GM12878 (cell line): ENCODE results near the gene NUDCD3. TPM values are rescaled to one million over a fixed set of nuclear protein-coding genes. Genes with fewer than 3 reads are reported as not detected.

Experiments
- ATAC-seq: fragments of 200-7000 bp; cut with Tn5 transposase; 3 replicates; pipeline ENCODE4 v1.9.1; 2020; ENCODE audit warnings: mild to moderate bottlenecking, moderate library complexity
- BruUV-seq: library from RNA; stranded (reverse); fragments of 400-500 nt; replicated peaks from 2 replicates; lab custom pipeline; 2021; lab: Mats Ljungman, UMichigan
- CTCF ChIA-PET: fragments of 300-600 bp; sonication (Branson Sonifier 250); formaldehyde crosslinking; extraction: SDS; loops from one replicate; lab custom pipeline; 2021; ENCODE audit warnings: inconsistent platforms; lab: Yijun Ruan, JAX
- POLR2A ChIA-PET: fragments of 350-600 bp; formaldehyde crosslinking; extraction: SDS; loops from one replicate; lab custom pipeline; 2021; ENCODE audit warnings: inconsistent platforms; lab: Charles Lee
- RAD21 ChIA-PET: fragments of 300-600 bp; sonication (Branson Sonifier 250); formaldehyde crosslinking; loops from one replicate; lab custom pipeline; 2023; ENCODE audit warnings: antibody characterized with exemption; ENCODE audit not compliant: unreplicated experiment; lab: Charles Lee
- SMC1A ChIA-PET: fragments of 300-600 bp; sonication (Branson Sonifier 250); formaldehyde crosslinking; loops from one replicate; lab custom pipeline; 2023; ENCODE audit not compliant: unreplicated experiment, uncharacterized antibody; lab: Charles Lee
- DNase-seq: peaks from one replicate; pipeline ENCODE4 v3.0.0-alpha.2; 2011; ENCODE audit warnings: low read depth, low spot score
- FAIRE-seq: peaks from 3 replicates; lab custom pipeline; 2011; peaks lifted over from hg19 to GRCh38; lab: Jason Lieb, UNC
- H2AFZ ChIP-seq: 2 replicates; pipeline ENCODE4 v1.6.0; 2011; ENCODE audit warnings: low read depth, low read length, control low read depth; ENCODE audit not compliant: control insufficient read depth
- H3K27ac ChIP-seq: 2 replicates; pipeline ENCODE4 v1.5.1; 2011; ENCODE audit warnings: control low read depth; ENCODE audit not compliant: control insufficient read depth, insufficient read depth
- H3K27me3 ChIP-seq, 2 experiments: replicated peaks in 1 of 2; 2 replicates each; pipeline versions ENCODE4 v1.6.0 to v1.6.1; 2011; ENCODE audit warnings: low read length in 1 of 2; ENCODE audit not compliant: control insufficient read depth in 2 of 2, insufficient read depth in 2 of 2
- H3K36me3 ChIP-seq, 2 experiments: 2 replicates each; pipeline ENCODE4 v1.5.1; 2011; ENCODE audit warnings: low read length in 1 of 2; ENCODE audit not compliant: control insufficient read depth in 2 of 2, insufficient read depth in 2 of 2
- H3K4me1 ChIP-seq: 2 replicates; pipeline ENCODE4 v1.6.1; 2011; ENCODE audit warnings: mild to moderate bottlenecking, low read length, moderate library complexity, mixed read lengths; ENCODE audit not compliant: control insufficient read depth, insufficient read depth
- H3K4me2 ChIP-seq: 2 replicates; pipeline ENCODE4 v1.6.0; 2011; ENCODE audit warnings: control low read depth; ENCODE audit not compliant: control insufficient read depth, insufficient read depth
- H3K4me3 ChIP-seq: fragments of 200-600 bp; sonication (generic); 2 replicates; pipeline ENCODE4 v1.5.1; 2016
- H3K79me2 ChIP-seq: 2 replicates; pipeline ENCODE4 v1.6.0; 2011; ENCODE audit warnings: low read length; ENCODE audit not compliant: control insufficient read depth, insufficient read depth
- H3K9ac ChIP-seq: 2 replicates; pipeline ENCODE4 v1.8.0; 2011; ENCODE audit warnings: low read length, control low read depth, mixed read lengths; ENCODE audit not compliant: control insufficient read depth, insufficient read depth
- H3K9me3 ChIP-seq: replicated peaks from 3 replicates; pipeline ENCODE4 v1.5.1; 2011; ENCODE audit warnings: mild to moderate bottlenecking, low read length; ENCODE audit not compliant: control insufficient read depth, insufficient read depth
- H4K20me1 ChIP-seq: 2 replicates; pipeline ENCODE4 v1.6.0; 2011; ENCODE audit not compliant: control insufficient read depth, insufficient read depth
- NR2F1 ChIP-seq: fragments of 450-650 bp; conservative IDR thresholded peaks from 2 replicates; pipeline ENCODE4 v1.6.1; 2017; ENCODE audit warnings: mild to moderate bottlenecking
- RELA ChIP-seq: fragments of 450-650 bp; IDR thresholded peaks from 2 replicates; pipeline ENCODE4 v1.8.0; 2014; ENCODE audit warnings: borderline replicate concordance; ENCODE audit not compliant: partially characterized antibody
- RFX5 ChIP-seq: IDR thresholded peaks from 2 replicates; pipeline ENCODE4 v1.6.1; 2011; ENCODE audit warnings: low read depth, low read length, improper control_type of control experiment
- SMARCA5 ChIP-seq: fragments of 450-650 bp; IDR thresholded peaks from 2 replicates; pipeline ENCODE4 v1.6.1; 2017; ENCODE audit warnings: mild to moderate bottlenecking
- SPI1 ChIP-seq: IDR thresholded peaks from 2 replicates; pipeline ENCODE4 v1.6.1; 2011; ENCODE audit warnings: low read depth, mild to moderate bottlenecking, low read length, moderate library complexity, borderline replicate concordance; ENCODE audit not compliant: insufficient read depth
- TCF3 ChIP-seq: IDR thresholded peaks from 2 replicates; pipeline ENCODE4 v1.6.1; 2012; ENCODE audit warnings: low read depth, mild to moderate bottlenecking, low read length, borderline replicate concordance; ENCODE audit not compliant: insufficient read depth
- WGBS: methylation state at CpG from one replicate; pipeline ENCODE4 v1.1.6; 2016; ENCODE audit warnings: low lambda C conversion rate; ENCODE audit not compliant: insufficient replicate concordance, insufficient coverage; ENCODE audit errors: missing lambda C conversion rate; 5-methylcytosine and 5-hydroxymethylcytosine counted together
- in situ Hi-C: fragments of 300-500 bp; cut with MboI; formaldehyde crosslinking; loops from 9 replicates; pipeline ENCODE4 v1.14.3; 2018; ENCODE audit warnings: mixed read lengths
- intact Hi-C: fragments of 100-400 bp; cut with micrococcal nuclease; formaldehyde crosslinking; loops from one replicate; pipeline ENCODE4 v1.14.2; 2022; ENCODE audit not compliant: unreplicated experiment
- polyA plus RNA-seq, 11 experiments: library from polyadenylated mRNA; depleted of rRNA in 4 of 11; unstranded in 6 of 11; stranded (reverse) in 5 of 11; fragments of >200 nt; fragmentation: Nextera tagmentation in 4 of 11; fragmentation: Illumina TruSeq in 1 of 11; extraction: Ambion mirVana in 4 of 11; extraction: Trizol in 1 of 11; gene quantifications; 1 replicate in 1 of 11; 2 replicates in 10 of 11; pipeline versions ENCODE4 v1.2.1 to v1.2.3, GENCODE V29; 2011 to 2016; ENCODE audit warnings: inconsistent platforms in 2 of 11, missing spikeins in 2 of 11, low read depth in 1 of 11
- total RNA-seq, 4 experiments: library from RNA; depleted of rRNA in 3 of 4; stranded (reverse); fragments of >200 nt in 3 of 4; fragmentation: Illumina TruSeq in 1 of 4; extraction: Trizol in 1 of 4; gene quantifications; 2 replicates each; pipeline versions ENCODE4 v1.2.1 to v1.2.3, GENCODE V29; 2013 to 2021

Gene NUDCD3
- total and polyA plus RNA-seq, 10 of the 15 experiments (the other 5 are each of a cell fraction or from before 2014, with no cell fraction given) = 25.0 to 89.8 (median 46.4) TPM

DNA sequence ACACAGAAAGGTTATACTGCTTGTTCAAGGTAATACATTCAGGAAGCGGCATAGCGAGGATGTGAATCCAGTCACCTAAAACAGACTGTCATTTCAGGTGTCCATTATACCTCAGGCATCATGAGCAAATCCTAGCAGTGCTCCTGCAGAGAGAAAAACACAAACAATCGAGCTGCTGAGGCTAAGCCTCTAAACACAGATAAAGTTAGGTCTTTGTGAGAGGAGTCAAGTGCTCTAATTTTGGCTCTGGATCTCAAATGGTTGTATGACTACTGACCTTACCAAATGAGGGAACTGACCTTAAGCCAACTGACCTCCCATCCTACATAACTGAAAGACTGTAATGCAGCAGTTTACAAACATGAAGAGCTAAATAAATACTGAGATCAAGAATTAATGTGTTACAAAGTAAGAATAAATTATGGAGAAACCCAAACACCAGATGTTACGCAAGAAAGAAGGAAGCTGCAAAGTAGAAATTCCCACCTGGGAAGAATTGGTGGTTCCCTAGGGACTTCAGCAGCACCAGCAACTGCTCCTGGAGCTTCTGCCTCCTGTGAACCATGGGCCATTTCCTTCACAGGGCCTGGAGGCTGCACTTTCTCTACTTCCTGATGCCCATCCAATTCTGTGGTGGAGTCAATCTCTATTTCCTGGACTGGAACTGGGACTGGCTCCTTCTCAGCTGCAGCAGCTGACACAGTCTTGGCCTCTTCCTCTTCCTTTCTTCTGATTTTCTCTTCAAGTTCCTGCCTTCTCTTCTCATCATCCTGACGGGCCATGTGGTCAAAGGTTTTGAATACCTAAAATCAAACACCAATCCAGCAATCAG is 5.8 kb downstream of the NUDCD3 start:
- POLR2A ChIA-PET = no interaction called here
- H4K20me1 ChIP-seq = no peaks in the 10 kb centered on the region
- no peak overlapping the region for H3K4me3 ChIP-seq
- WGBS = 98% methylated on average over 5 of the region's 5 CpGs
- SMC1A ChIA-PET = interaction anchor here (0.6 to 2.7 kb wide), 2 partner anchors 10 to 221 kb away, joined by 3 to 10 read pairs; no protein-coding TSS in a partner anchor
- TF ChIP-seq SPI1 (no peak), RFX5 (no peak), TCF3 (no peak), RELA (no peak), SMARCA5 (no peak), NR2F1 (no peak)
- TF ChIP-seq, all 136 proteins: peak for 0
- no peak overlapping the region for H3K27ac ChIP-seq
- no peak for FAIRE-seq
- peaks cover 31% of the 10 kb centered on the region for H3K79me2 ChIP-seq
- H3K9ac ChIP-seq = no peak overlapping the region
- DNase-seq = no peak
- no peak for ATAC-seq
- H3K4me1 ChIP-seq = no peaks in the 10 kb centered on the region
- H3K36me3 ChIP-seq = peaks cover 7 to 26% of the 10 kb centered on the region in 2 experiments; a peak in 3 of 4 replicates
- no peak overlapping the region for H2AFZ ChIP-seq
- ChIA-PET RAD21 (no interaction called here), CTCF (interaction anchor here (1.2 to 3.7 kb wide), 5 partner anchors 9 to 243 kb away, joined by 3 to 18 read pairs (median 4); no protein-coding TSS in a partner anchor)
- in situ Hi-C loops (no loop called here), intact Hi-C loops (no loop called here)
- peaks cover 23% of the 10 kb centered on the region for H3K9me3 ChIP-seq
- no TSS peak for BruUV-seq
- H3K4me2 ChIP-seq = no peak overlapping the region
- H3K27me3 ChIP-seq = no peaks in the 10 kb centered on the region
